Ovary (tissue), 3 donors: ENCODE results near the gene SLC7A9.

Experiments used
- CTCF ChIP-seq, 3 donors: fragments of 450-650 bp in 2 of 3; fragments of 200-600 bp in 1 of 3; IDR thresholded peaks; one replicate each; pipeline versions ENCODE4 v1.5.1 to v1.8.0; 2016 to 2022; ENCODE audit warnings: antibody characterized with exemption in 3 of 3, mild to moderate bottlenecking in 1 of 3
- POLR2A ChIP-seq: fragments of 450-650 bp; IDR thresholded peaks from one replicate; pipeline ENCODE4 v1.6.1; 2017; ENCODE audit warnings: antibody characterized with exemption, mild to moderate bottlenecking, moderate library complexity
- donor health status: DM: no; HTN: no; CAD: no.

GRCh38 chr19:32876236-32876918, 6.8 kb upstream of the SLC7A9 start:
- TF ChIP-seq CTCF (IDR thresholded peaks at IDR 0.05) (no peak), POLR2A (no peak)
